Stimulated activated CD4-positive, alpha-beta T cell treated with anti-CD3 and anti-CD28 coated beads, Interleukin-1b, Interleukin-23, amount 100 ng/mL, for 4 hours (primary cell): ENCODE results near the gene GPR162.

ENCODE experiments used
- DNase-seq, 2 donors: peaks; one replicate each; pipeline ENCODE4 v3.0.0-alpha.2; 2020; ENCODE audit warnings: low read depth in 2 of 2

Gene GPR162

DNA sequence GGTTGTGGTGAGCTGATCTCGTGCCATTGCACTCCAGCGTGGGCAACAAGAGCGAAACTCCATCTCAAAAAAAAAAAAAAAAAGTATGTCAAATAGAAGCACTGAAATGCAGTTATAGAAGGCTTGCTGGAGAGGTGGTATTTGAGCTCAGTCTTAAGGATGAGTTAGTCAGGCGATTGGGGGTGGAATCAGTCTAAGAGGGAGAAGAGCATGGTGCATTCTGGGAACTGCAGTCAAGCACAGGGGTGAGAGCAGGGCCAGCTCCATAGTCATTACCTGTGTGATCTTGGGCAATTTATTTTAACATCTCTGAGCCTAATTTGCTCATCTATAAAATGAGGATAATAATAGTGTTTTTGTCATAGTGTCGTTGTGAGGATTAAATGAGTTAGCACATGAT lies 13.3 kb downstream of the GPR162 start:
- no peak for DNase-seq

DNA sequence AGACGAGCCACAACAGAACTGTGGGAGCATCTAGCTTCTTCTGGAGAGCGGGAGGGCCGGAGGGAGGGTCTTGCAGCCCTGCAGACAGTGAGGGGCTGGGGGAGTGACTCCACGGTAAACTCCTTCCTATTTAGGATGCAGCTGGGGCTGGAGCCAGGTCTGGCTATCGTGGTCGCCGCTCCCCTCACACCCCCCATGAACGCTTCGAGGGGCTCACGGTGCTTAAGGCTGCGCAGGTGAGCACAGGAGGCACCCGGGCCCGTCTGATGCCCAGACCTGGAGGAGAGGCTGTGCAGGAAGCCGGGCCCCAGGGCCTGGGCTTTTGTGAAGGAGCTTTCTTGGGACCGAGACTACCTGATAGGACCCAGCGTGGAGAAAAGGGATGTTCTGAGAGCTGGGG lies 15.2 kb downstream of the GPR162 start:
- no peak for DNase-seq

DNA sequence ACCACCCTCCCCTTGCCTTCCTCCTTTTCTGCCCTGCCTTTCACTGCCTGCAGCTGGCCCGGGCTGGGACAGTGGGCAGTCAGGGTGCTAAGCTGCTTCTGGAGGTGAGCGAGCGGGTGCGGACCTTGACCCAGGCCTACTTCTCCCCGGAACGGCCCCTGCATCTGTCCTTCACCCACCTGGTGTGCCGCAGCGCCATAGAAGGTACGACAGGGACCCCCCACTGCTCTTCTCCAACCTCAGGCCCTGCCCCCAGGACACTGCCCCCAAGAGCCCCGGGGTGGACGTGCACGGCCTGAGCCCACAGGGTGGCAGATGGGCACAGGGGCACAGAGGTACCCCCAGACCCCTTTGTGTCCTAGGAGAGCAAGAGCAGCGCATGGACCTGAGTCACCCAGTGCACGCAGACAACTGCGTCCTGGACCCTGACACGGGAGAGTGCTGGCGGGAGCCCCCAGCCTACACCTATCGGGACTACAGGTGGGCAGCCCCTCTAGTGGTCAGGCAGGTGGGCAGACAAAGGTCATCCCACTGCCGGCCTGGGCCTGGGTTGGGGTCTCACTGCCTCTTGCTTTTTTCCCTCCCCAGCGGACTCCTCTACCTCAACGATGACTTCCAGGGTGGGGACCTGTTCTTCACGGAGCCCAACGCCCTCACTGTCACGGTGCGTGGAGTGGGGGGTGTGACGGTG lies 15.9 kb downstream of the GPR162 start:
- no peak for DNase-seq

DNA sequence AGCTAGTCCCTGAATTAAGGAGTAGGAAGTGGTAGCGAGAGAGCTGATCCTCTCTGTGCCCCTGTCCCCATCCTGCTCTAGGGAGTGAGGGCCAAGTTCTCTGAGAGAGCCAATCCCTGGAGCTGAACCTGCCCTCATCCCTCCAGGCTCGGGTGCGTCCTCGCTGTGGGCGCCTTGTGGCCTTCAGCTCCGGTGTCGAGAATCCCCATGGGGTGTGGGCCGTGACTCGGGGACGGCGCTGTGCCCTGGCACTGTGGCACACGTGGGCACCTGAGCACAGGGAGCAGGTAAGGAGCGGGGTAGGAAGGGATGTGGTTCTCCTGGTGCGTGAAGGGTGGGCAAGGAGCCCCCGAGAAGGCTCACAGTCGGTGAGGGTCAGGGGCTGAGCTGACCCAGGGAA lies 17.2 kb downstream of the GPR162 start:
- DNase-seq: no peak

DNA sequence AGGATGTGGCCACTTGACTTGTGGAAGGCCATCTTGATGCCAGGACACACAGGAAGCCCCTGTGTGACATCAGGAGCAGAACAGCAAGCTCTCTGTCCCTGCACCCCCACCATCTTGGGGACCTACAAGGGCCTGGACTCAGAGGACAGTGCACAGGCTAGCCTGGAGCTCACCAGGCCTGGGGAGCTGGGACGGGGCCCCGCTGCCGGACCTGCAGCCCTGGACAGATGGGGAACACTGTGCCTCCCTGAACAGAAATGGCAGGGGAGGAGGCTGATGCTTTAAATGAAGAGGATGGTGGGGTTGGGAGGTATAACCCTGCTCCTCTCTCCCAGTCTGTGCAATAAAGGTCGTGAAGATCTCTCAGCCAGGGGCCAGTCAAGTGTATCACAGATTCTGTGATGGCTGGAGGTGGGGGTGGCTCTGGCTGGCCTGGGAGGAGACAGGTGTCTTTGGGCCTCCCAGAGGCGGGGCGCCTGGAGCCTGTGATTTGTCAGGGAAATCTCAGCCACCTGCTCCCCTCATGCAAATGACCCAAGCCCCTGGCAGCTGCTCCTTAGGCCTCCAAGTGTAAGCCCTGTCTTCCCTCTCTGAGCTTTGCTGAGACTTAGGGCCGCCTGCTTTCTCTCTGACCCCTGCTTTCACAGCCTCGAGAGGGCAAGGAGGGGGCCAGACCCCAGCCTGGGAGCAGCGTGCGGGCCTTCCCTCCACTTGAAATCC lies 18.0 kb downstream of the GPR162 start:
- no peak for DNase-seq

DNA sequence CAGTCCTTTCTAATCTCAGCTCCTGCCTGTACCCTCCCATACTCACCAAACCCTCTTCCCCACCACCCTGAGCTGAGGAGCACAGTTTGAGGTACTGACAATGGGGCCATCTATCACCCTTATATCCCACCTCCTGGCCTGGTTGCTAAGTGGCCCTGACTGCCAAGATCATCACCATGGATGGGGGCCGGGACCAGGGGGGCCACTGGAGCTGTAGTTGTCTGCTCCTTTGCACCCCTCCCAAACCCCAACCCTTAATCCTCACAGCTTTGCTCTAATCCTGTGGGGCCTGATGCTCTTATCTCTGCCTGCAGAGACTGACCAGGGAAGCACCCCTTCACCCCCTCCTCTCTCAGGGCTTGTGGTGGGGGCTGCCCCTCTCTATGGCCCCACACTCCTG lies 18.7 kb downstream of the GPR162 start:
- no peak for DNase-seq

DNA sequence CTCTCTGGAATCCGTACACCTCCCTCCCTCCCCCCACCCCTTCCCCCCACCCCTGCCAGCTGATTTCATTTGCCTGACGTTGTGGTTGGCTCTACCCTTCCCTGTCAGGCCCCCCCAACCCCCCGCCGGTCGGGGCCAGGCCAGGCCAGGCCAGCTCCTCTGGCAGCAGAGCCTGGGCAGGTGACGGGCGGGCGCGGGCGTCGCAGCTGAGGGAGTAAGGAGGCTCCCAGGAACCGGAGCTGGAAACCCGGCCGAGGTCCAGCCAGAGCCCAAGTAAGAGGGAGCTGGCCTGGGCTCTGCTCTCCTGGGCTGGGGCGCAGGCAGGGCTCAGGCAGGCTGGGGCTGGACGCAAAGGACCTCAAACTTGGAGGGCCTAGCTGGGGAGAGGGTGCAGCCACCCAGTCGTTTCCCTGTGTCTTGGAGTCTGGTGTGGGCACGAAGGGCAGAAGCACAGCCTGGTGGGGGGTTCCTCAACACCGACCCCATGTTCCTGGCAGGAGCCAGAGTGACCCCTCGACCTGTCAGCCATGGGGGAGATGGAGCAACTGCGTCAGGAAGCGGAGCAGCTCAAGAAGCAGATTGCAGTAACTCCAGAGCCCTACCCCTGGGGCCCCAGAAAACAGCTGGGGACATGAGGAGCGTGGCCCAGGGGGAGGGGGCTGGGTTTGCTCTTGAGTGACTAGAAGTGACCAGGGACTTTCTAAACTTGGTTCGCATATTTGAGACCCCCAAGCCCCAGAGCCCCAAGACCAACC lies 19.3 kb downstream of the GPR162 start, which contains the start of gene GNB3:
TSS of gene GNB3 (plus strand) at position 165 of the 755 bp plus-strand sequence. CDS start at position 528, 363 bp downstream.
- DNase-seq: no peak

DNA sequence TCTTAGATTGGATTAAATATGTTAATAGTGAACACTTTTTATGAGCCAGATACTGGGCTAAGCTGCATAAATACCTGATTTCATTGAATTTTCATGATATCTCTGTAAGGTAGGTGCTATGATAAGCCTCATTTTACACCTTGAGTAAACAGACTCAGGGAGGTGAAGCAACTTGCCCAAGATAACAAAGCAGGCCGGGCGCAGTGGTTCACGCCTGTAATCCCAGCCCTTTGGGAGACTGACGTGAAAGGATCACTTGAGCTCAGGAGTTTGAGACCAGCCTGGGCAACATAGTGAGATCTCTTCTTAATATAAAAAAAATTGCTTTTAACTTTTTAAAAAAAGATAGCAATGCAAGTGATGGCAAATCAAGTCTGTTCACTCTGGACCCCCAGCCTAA lies 20.5 kb downstream of the GPR162 start:
- DNase-seq: no peak

DNA sequence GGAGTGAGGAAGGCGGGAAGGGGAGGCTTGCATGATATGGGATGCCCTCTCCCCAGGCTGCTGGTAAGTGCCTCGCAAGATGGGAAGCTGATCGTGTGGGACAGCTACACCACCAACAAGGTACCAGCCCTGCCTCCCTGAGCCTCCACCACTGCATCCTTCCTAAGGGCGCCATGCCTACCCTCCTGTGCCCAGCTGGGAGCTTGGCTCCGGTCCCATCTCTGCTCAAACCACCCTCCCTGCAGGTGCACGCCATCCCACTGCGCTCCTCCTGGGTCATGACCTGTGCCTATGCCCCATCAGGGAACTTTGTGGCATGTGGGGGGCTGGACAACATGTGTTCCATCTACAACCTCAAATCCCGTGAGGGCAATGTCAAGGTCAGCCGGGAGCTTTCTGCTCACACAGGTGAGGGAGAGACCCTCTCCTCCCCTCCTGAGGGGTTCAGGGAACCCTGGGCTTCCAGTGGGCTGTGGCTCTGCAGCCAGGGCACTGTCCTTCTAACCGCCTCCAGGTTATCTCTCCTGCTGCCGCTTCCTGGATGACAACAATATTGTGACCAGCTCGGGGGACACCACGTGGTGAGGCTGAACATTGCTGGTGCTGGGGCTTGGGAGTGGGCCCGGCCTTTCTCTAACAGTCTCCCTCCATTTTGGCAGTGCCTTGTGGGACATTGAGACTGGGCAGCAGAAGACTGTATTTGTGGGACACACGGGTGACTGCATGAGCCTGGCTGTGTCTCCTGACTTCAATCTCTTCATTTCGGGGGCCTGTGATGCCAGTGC lies 21.7 kb downstream of the GPR162 start:
- no peak for DNase-seq

DNA sequence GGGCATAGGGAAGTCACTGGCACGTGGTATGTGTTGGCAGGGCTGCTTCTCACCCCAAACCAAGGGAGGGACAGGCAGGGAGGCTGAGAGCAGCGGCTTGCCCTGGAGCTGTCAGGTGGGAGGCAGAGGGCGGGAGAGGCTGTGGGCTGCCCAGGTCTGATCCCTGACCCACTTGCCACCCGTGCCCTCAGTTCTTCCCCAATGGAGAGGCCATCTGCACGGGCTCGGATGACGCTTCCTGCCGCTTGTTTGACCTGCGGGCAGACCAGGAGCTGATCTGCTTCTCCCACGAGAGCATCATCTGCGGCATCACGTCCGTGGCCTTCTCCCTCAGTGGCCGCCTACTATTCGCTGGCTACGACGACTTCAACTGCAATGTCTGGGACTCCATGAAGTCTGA lies 23.8 kb downstream of the GPR162 start:
- no peak for DNase-seq

DNA sequence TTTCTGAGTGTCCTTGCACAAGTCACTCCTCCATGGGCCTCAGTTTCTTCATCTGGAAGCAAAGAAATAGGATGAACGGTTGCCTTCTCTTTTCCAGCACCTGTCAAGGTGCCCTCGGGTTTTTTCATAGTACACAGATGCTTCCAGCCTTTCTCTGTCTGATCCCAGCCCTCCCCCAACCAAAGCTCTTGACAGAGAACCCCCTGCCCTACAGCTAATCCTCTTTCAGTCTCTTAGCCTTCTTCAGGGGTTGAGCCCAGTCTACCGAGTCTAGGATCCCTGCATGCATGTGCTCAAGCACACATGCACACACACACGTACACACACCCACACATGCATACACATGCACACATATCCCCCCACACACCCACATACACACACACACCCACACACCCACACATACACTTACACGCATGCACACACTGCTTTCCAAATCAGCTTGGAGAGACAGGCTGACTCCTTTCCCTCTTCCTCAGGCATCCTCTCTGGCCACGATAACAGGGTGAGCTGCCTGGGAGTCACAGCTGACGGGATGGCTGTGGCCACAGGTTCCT lies 24.8 kb downstream of the GPR162 start:
- DNase-seq: no peak

DNA sequence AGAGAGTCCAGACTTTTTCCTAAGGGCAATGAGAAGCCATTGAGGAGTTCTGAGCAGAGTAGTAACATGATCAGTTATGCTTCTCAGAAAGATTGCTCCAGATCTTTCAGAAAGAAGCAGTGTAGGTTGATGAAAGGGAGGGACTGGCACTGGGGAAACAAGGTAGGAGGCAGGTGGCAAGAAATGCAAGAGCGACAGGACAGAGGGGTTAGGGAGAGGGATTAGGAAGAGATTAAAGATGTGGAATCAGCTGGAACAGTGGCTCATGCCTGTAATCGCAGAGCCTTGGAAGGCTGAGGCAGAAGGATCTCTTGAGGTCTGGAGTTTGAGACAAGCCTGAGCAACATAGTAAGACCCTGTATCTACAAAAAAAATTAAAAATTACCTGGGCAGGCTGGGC lies 26.1 kb downstream of the GPR162 start:
- DNase-seq: no peak

DNA sequence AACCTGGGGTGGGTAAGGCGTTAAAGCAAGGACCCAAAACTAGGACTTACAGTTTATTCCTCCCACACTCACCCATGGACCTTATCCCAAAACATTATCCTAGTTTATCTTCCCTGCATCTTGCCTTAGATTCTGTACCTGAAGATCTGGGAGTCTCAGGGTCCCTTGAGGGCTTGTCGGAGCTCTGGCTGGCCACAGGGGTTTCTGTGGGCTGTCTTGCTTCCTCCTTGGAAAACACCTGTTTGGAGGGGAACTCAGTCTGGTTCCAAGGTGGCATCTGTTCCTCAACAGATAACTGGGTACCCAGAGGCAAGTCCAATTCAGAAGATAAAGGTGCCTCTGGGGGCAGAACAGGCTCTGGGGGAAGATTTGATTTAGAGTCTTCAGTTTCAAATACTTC lies 27.8 kb downstream of the GPR162 start:
- no peak for DNase-seq

DNA sequence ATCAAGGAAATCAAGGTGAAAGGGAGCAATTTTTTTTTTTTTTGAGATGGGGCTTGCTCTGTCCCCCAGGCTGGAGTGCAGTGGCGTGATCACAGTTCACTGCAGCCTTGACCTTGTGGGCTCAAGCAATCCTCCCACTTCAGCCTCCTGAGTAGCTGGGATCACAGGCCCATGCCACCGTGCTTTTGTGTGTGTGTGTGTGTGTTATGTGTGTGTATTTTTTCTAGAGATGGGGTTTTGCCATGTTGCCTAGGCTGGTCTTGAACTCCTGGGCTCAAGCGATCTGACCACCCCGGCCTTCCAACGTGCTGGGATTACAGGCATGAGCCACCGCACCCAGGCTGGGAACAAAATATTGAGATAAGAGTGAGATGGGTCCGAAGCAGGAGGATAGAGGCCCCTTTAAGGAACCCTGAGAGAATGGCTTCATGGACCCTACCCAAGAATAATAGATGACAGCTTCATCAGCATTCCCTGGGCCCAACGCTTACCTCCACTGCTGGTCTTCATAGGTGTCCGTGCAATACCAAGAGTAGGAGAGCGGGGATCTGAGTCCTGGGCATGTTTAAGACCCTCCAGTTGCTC lies 28.4 kb downstream of the GPR162 start:
- no peak for DNase-seq

DNA sequence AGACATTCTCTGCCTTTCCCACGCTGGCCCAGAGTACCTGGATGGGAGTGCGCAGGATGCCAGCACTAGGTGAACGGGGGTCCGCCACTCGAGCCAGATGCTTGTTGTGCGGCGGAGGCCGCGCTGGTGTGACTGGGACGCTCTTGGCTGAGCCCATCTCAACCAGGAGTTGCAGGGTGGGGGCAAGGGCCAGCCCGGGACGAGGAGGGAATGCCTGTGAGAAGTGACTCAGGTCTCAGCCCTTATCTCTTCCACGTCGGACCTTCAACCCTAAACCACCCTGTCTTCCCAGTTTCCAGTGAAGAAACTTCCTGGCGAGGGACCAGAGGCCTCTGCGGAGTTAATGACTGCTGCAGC lies 29.2 kb downstream of the GPR162 start:
- DNase-seq: no peak

DNA sequence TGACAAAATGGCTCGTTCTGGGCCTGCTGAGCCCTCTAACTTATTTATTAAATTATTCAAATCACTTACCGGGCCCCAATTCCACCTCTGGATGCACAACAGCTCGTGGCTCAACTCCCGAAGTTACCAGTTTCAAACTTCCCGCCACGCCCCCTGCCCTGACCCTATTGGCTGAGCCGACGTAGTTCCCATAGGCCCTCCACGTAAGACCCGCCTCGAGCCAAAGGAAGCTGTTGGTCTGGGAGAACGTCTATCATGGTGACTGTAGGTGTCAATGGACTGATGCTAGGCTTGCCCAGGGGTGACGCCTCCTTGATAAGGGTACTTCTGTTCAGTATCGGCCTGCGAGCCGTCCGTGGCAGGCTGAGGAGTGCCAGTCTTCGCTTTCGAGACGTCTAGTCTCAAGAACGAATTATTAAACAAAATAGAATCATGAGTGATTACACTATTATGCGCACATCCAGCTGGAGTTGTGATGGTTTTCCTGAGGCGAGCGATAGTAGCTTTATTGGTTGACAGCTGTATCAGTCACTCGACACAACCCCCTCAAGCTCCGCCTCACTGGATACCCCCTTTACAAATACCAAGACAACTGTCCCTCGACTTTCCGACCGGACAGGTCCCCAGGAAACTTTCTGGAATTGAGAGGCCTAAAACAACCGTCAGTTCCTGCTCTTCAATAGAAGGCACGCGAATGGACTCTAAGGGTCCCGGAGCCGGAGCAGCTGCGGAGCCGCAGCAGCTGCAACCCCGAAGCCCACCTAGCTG lies 29.7 kb downstream of the GPR162 start, which contains the start of gene CDCA3:
TSS of gene CDCA3 (minus strand) at position 134 of the 768 bp plus-strand sequence. CDS start 334 bp downstream, outside the sequence.
- peak; percentile 83 to 89 for DNase-seq

DNA sequence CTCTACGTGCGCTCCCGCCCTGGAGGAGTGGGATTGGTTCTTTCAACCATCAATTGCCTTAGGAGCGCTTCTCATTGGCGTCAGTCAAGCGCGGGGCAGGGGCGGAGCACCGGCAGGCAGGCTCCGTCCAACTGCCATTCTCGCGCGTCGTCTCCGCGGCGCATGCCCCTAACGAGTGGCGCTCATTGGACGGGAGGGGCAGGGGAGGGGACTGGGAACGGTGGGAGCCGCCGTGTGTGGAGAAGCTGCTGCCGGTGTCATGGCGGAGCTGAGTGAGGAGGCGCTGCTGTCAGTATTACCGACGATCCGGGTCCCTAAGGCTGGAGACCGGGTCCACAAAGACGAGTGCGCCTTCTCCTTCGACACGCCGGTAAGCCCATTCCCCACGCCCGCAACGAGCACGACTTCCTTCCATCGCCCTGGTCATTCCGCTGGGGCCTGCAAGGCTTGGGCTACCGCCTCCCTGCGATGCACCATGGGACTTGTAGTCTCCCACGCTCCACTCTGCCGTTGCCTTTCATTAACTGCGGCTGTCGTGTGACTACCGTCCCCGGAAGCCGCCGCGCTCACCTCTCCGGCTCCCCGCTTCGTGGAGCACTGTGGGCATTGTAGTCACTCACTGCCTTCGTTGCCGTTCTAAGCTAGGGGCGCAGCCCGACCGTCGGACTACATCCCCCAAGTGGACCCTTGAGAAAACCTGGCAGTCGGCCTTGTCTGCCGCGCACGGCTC lies 30.5 kb downstream of the GPR162 start, which contains the start of gene USP5:
TSS of gene USP5 (plus strand) at position 230 of the 730 bp plus-strand sequence. CDS start at position 260, 30 bp downstream.
- peak; percentile 92 to 95 for DNase-seq

DNA sequence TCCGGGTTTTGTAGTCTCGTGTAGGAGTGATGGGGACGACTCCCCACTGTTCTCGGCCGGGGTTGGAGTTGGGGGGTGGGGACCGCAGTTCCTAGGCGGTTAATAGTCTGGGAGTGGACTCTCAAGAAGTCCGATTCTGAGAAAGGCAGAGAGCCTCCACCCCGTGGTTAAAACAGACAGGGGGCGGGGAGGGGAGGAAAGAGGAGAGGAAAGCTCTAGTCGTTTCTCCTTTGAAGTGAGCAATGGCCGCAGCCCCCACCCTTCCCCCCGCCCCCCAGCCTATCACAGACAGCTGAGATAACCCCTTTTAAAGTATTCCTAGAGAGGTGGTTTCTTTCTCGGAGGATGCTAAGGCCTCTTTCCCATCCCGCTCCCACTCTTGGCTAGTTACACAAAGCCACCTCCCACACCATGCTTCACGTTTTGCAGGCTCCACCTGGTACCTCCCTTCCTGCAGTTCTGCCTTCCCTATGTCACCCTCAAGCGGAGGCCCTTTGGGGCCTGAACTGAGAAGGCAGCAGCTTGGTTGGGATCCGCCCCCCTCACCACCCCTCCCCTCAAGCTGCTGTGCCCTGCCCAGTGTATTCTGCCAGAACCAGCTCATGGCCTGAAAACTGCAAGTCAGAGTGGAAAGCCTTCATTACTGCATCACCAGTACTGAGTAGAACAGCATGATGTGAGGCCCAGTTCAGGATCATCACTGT lies 31.2 kb downstream of the GPR162 start:
- DNase-seq: peak; percentile 29 to 64

DNA sequence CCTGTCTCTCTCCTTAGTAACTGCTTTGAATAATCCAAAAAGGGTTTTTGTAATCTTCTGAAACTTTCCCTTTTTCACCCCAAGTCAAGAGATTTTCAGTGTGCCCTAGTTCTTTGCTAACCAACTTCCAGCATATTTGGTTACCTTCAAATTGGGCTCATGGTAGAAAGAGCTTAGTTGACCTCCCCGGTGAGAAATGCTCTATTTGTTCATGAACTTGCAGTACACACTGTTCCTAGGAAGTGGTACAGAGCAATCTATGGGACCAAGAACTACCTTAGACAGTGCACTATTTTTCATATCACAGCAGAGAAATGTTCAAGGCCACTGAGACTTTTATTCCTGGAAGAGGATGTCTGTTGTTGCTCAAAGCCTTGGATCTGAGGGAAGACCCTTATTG lies 32.0 kb downstream of the GPR162 start:
- no peak for DNase-seq
